Measurements from ENCODE around the gene SH3RF3. TPM values are rescaled to one million over a fixed set of nuclear protein-coding genes. Genes with fewer than 3 reads are reported as not detected.

SH3RF3 gene
- total RNA-seq, 2 experiments from 2014 or later, result 1.4 TPM

DNA sequence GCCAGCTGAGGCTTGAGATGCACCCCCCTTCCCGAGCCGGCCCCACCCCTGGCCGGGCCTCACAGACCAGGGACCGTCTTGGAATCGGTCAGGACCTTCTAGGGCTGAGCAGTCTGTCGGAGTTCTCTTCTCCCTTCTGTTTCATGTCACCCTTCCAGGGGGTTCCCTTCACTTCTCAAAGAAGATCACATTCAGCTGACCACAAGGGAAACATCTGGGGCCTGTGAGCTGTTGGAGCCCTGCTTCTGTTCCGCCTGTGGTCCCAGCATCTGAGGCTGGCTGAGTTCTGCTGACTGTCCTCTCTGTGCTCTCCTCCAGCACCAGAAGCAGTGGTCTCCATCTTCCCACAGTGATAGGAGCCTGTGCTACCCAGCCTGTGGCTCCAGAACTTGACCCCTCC lies 378.2 kb downstream of the SH3RF3 start:
- ATAC-seq (no peak), DNase-seq (no peak)
- Mint-ChIP-seq H3K4me3 (no peak overlapping the region), H3K36me3 (ENCODE audit: low read depth) (no peaks in the 10 kb centered on the region), H3K27me3 (no peaks in the 10 kb centered on the region), H3K9me3 (ENCODE audit: low read depth) (no peaks in the 10 kb centered on the region), H3K4me1 (no peaks in the 10 kb centered on the region), H3K27ac (no peak overlapping the region)
- CTCF ChIA-PET, result interaction anchor here (0.6 to 0.8 kb wide), 3 partner anchors 104 to 369 kb away, joined by 3 read pairs; no protein-coding TSS in a partner anchor
- intact Hi-C loops (cut with DNase I, micrococcal nuclease), result no loop called here
- POLR2A ChIA-PET, result no interaction called here

DNA sequence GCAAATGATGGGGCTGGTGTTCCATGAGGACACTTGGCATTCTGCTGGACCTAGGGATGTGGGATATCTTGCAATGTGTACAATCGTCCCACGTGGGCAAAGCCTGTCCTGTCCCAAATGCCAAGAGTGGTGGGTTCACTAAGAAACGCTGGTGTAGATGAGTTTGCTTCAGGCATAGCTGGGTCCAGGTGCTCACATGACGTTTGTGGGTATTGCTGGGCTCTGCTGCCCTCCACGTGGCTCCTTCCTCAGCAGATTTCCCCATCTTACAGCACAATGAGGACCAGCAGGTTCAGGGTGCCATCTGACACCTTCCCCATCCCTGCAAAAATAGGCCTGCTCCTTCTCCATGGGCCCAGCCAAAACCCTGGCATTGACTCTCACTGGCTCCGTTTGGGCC lies 378.8 kb downstream of the SH3RF3 start:
- POLR2A ChIA-PET, result no interaction called here
- Mint-ChIP-seq H3K9me3 (ENCODE audit: low read depth) (no peaks in the 10 kb centered on the region), H3K4me3 (no peak overlapping the region), H3K27ac (no peak overlapping the region), H3K36me3 (ENCODE audit: low read depth) (no peaks in the 10 kb centered on the region), H3K4me1 (no peaks in the 10 kb centered on the region), H3K27me3 (no peaks in the 10 kb centered on the region)
- no peak for ATAC-seq
- CTCF ChIA-PET, result interaction anchor here (0.8 kb wide), 1 partner anchor 142 kb away, joined by 3 read pairs; no protein-coding TSS in a partner anchor
- intact Hi-C loops (cut with DNase I, micrococcal nuclease), result no loop called here
- DNase-seq, result no peak

DNA sequence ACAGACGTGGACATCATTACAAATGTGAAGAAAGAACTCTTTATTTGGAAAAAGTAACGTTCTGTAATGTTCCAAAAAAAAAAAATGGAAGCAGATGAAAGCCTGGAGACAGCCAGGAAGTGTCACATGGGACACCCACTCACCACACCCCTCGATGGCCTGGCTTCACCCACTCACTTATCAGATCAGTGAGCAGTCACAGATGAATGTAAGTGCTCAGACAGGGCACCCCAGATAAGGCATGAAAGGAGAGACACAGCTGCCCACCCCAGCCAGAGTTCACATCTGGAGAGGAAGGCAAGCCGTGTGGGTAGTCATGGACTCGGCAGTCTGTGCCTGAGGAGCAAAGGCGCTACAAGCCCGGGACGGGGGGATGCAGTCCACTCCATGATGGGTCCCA lies 379.6 kb downstream of the SH3RF3 start:
- Mint-ChIP-seq H3K4me3 (no peak overlapping the region), H3K27me3 (no peaks in the 10 kb centered on the region), H3K9me3 (ENCODE audit: low read depth) (no peaks in the 10 kb centered on the region), H3K27ac (no peak overlapping the region), H3K36me3 (ENCODE audit: low read depth) (no peaks in the 10 kb centered on the region), H3K4me1 (no peaks in the 10 kb centered on the region)
- intact Hi-C loops (cut with DNase I, micrococcal nuclease), result no loop called here
- ChIA-PET POLR2A (interaction anchor here (0.7 kb wide), 1 partner anchor 336 kb away, joined by 7 read pairs; no protein-coding TSS in a partner anchor), CTCF (interaction anchor here (0.6 to 1.0 kb wide), 3 partner anchors 11 to 455 kb away, joined by 3 to 4 read pairs (median 3); no protein-coding TSS in a partner anchor)
- DNase-seq (no peak), ATAC-seq (no peak)

DNA sequence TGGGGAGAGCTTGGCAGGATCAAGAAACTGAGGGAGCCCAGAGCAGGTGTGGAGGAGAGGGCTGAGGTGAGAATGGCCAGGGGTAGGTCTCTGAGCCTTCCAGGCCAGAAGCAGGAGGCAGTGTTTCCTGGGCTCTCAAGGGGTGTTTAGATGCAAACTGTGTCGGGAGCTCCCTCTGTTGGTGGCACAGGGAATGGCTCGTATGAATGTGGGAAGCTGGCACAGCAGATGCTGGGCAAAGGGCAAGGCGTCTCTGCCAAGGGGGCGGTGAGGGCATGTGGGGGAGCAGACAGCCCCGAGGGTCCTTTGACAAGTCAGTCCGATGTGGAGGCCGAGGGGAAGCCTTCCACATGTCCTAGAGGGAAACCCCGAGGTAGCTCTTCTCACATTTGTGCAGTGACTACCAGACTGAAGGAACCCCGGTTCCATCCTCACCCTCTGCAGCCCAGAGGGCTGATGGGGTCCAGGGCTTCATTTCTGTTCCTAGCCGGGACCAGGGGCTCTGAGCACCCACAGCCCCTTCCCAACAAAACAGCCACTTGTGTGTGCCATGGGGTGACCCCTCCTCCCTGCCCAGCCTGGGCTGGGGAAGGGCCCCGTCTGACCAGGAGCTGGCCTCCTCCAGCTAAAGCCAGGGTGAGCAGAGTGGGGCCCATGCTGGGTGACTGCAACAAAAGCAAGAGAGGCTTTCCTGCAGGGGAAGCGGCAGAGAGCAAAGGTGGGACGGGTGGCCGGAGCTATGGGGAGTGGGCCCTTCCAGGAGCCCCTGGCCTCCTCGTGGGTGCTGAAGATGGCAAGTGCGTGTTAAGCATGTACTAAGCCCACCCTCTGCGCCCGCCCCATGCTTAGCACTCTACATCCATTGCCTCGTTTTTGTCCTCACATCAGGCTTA lies 381.4 kb downstream of the SH3RF3 start:
- Mint-ChIP-seq H3K9me3 (ENCODE audit: low read depth) (no peaks in the 10 kb centered on the region), H3K27ac (no peak overlapping the region), H3K36me3 (ENCODE audit: low read depth) (no peaks in the 10 kb centered on the region), H3K27me3 (no peaks in the 10 kb centered on the region), H3K4me1 (no peaks in the 10 kb centered on the region), H3K4me3 (no peak overlapping the region)
- DNase-seq (peak; percentile 86), ATAC-seq (peak; percentile 79)
- ChIA-PET POLR2A (no interaction called here), CTCF (interaction anchor here (0.5 to 2.8 kb wide), 36 partner anchors 8 to 1206 kb away, joined by 3 to 13 read pairs (median 4); partner anchors contain the start of gene SH3RF3)
- intact Hi-C loops (cut with DNase I, micrococcal nuclease), result loop anchor here (1.0 to 5.0 kb wide), 5 partner anchors 178 to 656 kb away; no protein-coding TSS in a partner anchor

DNA sequence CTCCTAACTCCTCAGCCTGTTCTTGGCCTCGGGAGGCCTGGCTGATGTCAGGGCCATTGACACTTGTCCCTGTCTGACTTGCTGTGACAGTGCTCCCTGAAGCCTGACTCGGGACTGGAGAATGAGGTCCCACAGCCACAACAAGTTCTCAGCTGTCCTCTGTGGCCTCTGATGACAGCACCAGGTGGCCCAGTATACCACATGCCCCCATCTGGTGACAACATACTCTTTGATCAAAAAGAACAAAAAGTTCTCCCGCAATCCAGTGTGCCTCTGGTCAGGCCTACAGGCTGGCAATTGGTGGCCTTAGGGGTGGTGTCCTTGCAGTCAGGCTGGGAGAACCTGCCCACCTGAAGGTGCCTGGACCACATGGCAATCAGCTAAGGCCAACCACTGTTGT lies 382.2 kb downstream of the SH3RF3 start:
- no peaks in the 10 kb centered on the region for H3K4me1 Mint-ChIP-seq
- intact Hi-C loops (cut with DNase I, micrococcal nuclease), result loop anchor here in 1 of 2 experiments (2.0 to 5.0 kb wide), 4 partner anchors 179 to 656 kb away; no protein-coding TSS in a partner anchor
- DNase-seq, result no peak
- H3K4me3 Mint-ChIP-seq, result no peak overlapping the region
- H3K9me3 Mint-ChIP-seq (ENCODE audit: low read depth), result no peaks in the 10 kb centered on the region
- ATAC-seq, result no peak
- ChIA-PET CTCF (interaction anchor here (0.5 to 2.8 kb wide), 11 partner anchors 15 to 1689 kb away, joined by 3 to 13 read pairs (median 4); partner anchors contain the start of gene SH3RF3), POLR2A (no interaction called here)
- no peaks in the 10 kb centered on the region for H3K36me3 Mint-ChIP-seq (ENCODE audit: low read depth)
- no peak overlapping the region for H3K27ac Mint-ChIP-seq
- no peaks in the 10 kb centered on the region for H3K27me3 Mint-ChIP-seq

DNA sequence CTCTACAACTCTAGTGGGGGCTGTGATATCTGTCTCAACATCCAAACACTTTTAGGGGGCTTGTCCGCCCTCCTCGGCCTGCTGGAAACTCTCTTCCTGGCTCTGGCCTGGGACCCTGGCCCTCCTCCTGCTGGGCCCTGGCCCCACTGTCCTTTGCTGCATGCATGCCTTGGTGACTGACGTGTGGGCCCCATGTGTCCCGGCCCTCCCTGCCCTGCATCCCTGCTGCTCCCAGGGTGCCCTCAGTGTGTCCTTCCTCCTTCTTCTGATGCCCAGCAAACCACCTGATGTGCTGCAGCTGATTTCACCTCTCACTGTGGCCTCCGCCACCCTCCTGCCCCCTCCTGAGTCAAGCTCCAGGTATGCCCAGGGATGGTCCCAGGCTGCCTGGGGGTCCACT lies 383.1 kb downstream of the SH3RF3 start:
- H3K4me1 Mint-ChIP-seq, result no peaks in the 10 kb centered on the region
- no peaks in the 10 kb centered on the region for H3K36me3 Mint-ChIP-seq (ENCODE audit: low read depth)
- no peaks in the 10 kb centered on the region for H3K27me3 Mint-ChIP-seq
- POLR2A ChIA-PET, result no interaction called here
- no peak overlapping the region for H3K27ac Mint-ChIP-seq
- DNase-seq, result no peak
- no peak overlapping the region for H3K4me3 Mint-ChIP-seq
- no peaks in the 10 kb centered on the region for H3K9me3 Mint-ChIP-seq (ENCODE audit: low read depth)
- CTCF ChIA-PET, result interaction anchor here (2.8 kb wide), 1 partner anchor 33 kb away, joined by 13 read pairs; no protein-coding TSS in a partner anchor
- intact Hi-C loops (cut with DNase I, micrococcal nuclease), result loop anchor here in 1 of 2 experiments (5.0 kb wide), 2 partner anchors 180 to 295 kb away; no protein-coding TSS in a partner anchor
- ATAC-seq, result no peak

DNA sequence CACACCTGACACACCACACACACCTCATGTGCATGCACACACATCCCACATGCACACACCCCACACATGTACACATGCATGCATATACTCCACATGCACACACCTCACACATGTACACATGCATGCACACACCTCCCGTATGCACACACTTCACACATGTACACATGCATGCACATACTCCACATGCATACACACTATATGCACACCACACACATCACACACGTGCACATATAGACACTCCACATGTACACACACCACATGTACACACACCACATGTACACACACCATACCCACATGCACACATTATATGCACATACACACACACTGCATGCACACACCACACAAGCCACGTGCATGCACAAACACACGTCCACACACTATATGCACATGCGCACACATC lies 384.2 kb downstream of the SH3RF3 start:
- CTCF ChIA-PET, result interaction anchor here (0.6 to 1.0 kb wide), 2 partner anchors 33 to 655 kb away, joined by 3 to 5 read pairs; no protein-coding TSS in a partner anchor
- ATAC-seq (no peak), DNase-seq (no peak)
- Mint-ChIP-seq H3K27ac (no peak overlapping the region), H3K4me1 (no peaks in the 10 kb centered on the region), H3K9me3 (ENCODE audit: low read depth) (no peaks in the 10 kb centered on the region), H3K27me3 (no peaks in the 10 kb centered on the region), H3K36me3 (ENCODE audit: low read depth) (no peaks in the 10 kb centered on the region), H3K4me3 (no peak overlapping the region)
- POLR2A ChIA-PET, result no interaction called here
- intact Hi-C loops (cut with DNase I, micrococcal nuclease), result loop anchor here in 1 of 2 experiments (5.0 kb wide), 2 partner anchors 181 to 296 kb away; no protein-coding TSS in a partner anchor

DNA sequence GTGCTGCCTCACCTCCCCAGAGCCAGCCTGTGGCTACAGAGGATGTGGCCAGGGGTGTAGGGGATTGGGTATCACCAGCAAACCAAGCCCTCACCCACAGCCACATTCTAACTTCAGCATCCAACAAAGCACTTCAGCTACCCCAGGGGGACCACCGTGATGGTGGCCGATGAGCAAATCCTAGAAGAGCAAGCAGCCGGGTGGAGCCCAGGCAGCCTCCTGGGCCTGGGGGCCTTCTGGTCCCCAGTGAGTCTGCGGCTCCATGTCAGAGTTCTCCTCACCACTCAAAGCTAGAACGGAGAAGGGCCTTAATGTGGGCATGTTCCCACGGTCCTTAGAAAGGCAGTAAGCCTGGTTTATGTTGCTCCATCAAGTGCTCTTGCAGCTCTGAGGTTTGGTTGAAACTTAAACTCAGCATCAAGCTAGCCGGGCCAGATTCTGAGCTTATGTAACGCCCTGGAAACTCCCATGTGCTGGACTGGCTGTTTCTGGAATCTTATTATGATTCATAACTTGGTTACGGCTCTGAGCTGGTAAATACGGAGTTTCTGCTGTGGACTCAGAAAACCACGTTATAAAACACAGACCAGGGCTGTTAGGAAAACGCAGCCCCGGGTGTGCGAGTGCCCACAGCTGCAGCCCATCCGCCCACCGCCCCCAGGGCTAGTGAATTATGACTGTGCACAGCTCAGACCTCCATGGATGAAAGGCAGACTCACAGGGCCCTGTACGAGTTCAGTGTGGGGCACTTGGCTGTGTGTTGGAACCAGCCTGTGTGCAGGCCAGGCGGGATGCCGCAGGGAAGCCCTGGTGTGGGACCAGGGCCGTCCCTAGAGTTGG lies 385.0 kb downstream of the SH3RF3 start:
- no peaks in the 10 kb centered on the region for H3K27me3 Mint-ChIP-seq
- ChIA-PET POLR2A (no interaction called here), CTCF (interaction anchor here (0.6 to 1.1 kb wide), 5 partner anchors 32 to 387 kb away, joined by 3 to 5 read pairs (median 4); no protein-coding TSS in a partner anchor)
- no peak overlapping the region for H3K4me3 Mint-ChIP-seq
- peak; percentile 52 for DNase-seq
- no peak overlapping the region for H3K27ac Mint-ChIP-seq
- H3K9me3 Mint-ChIP-seq (ENCODE audit: low read depth), result no peaks in the 10 kb centered on the region
- no peaks in the 10 kb centered on the region for H3K4me1 Mint-ChIP-seq
- intact Hi-C loops (cut with DNase I, micrococcal nuclease), result loop anchor here in 1 of 2 experiments (5.0 kb wide), 2 partner anchors 182 to 297 kb away; no protein-coding TSS in a partner anchor
- ATAC-seq, result peak; percentile 60
- H3K36me3 Mint-ChIP-seq (ENCODE audit: low read depth), result no peaks in the 10 kb centered on the region

DNA sequence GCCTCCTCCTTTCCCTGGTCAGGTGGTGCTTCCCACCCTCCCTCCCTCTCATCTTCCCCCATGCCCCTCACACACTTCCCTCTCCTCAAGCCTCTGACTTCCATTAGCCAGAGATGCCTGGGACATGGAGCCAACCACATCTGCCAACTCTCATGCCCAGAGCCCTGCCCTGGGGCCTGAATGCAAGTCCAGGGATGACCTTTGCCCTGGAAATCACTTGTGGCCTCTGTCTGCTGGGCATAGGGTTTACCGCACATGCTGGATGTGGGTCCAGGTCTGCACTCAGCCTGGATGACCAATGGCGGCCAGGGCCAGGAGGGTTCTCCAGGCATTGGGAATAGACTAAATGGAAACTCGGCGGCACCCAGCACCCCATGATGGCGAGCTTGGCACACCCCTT lies 385.9 kb downstream of the SH3RF3 start:
- intact Hi-C loops (cut with DNase I, micrococcal nuclease), result loop anchor here in 1 of 2 experiments (5.0 kb wide), 2 partner anchors 183 to 298 kb away; no protein-coding TSS in a partner anchor
- ChIA-PET CTCF (interaction anchor here (1.1 kb wide), 1 partner anchor 388 kb away, joined by 4 read pairs; no protein-coding TSS in a partner anchor), POLR2A (no interaction called here)
- no peaks in the 10 kb centered on the region for H3K9me3 Mint-ChIP-seq (ENCODE audit: low read depth)
- no peaks in the 10 kb centered on the region for H3K36me3 Mint-ChIP-seq (ENCODE audit: low read depth)
- no peak overlapping the region for H3K27ac Mint-ChIP-seq
- no peaks in the 10 kb centered on the region for H3K27me3 Mint-ChIP-seq
- no peaks in the 10 kb centered on the region for H3K4me1 Mint-ChIP-seq
- no peak for DNase-seq
- no peak overlapping the region for H3K4me3 Mint-ChIP-seq
- ATAC-seq, result no peak

DNA sequence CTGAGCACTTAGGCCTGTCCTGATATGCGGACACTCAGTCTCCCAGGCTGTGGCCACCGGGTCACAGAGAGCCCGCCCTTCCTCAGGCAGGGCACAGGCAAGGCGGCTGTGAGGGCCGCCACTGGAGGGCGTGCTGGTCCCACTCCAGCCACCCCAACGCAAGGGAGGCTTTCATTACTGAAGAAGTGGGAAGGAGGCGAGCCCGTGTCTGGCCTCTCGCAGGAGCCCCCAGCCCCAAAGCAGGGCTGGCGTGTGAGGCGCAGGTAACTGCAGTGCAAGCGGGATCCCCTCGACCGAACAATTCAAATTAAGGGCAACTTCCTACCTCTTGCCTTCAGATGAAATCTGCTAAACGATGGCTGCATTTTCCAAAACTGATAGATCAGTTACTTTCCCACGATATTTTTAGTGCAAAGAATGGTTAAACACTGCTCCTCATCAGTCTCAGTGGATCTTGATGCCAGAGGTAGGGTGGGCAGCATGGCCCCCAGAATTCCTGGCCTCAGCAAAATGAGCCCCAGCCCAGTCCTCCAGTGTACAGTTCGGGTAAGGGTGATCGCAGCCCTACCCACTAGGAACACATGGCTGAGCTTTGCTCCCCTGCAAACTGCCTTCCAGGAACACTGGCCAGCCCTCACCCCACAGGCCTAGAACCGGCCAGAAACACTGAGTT lies 387.6 kb downstream of the SH3RF3 start:
- Mint-ChIP-seq H3K27ac (no peak overlapping the region), H3K4me3 (no peak overlapping the region), H3K36me3 (ENCODE audit: low read depth) (no peaks in the 10 kb centered on the region), H3K27me3 (no peaks in the 10 kb centered on the region), H3K4me1 (no peaks in the 10 kb centered on the region), H3K9me3 (ENCODE audit: low read depth) (no peaks in the 10 kb centered on the region)
- intact Hi-C loops (cut with DNase I, micrococcal nuclease), result loop anchor here in 1 of 2 experiments (2.0 kb wide), 1 partner anchor 68 kb away; no protein-coding TSS in a partner anchor
- ChIA-PET CTCF (interaction anchor here (0.8 kb wide), 1 partner anchor 10 kb away, joined by 4 read pairs; no protein-coding TSS in a partner anchor), POLR2A (no interaction called here)
- peak; percentile 44 for ATAC-seq
- peak; percentile 55 for DNase-seq

All from activated CD4-positive, alpha-beta T cell treated with anti-CD3 and anti-CD28 coated beads for 36 hours (primary cell).